A673 (cell line): ENCODE results near the gene SLC17A7. TPM values are rescaled to one million over a fixed set of nuclear protein-coding genes. Genes with fewer than 3 reads are reported as not detected.

Experiments used
- BruUV-seq: library from RNA; stranded (reverse); fragments of 400-500 nt; replicated peaks from 2 replicates; lab custom pipeline; 2021; lab: Mats Ljungman, UMichigan
- CTCF ChIA-PET: fragments of 300-600 bp; sonication (Branson Sonifier 250); formaldehyde crosslinking; loops from one replicate; lab custom pipeline; 2022; ENCODE audit warnings: antibody characterized with exemption; lab: Charles Lee
- POLR2A ChIA-PET: fragments of 300-600 bp; sonication (Branson Sonifier 250); formaldehyde crosslinking; loops from one replicate; lab custom pipeline; 2022; ENCODE audit warnings: antibody characterized with exemption; ENCODE audit not compliant: low non-redundant PET; lab: Charles Lee
- DNase-seq: peaks from one replicate; pipeline ENCODE4 v3.0.0-alpha.2; 2015; ENCODE audit warnings: low spot score
- H3K27ac ChIP-seq: fragments of 200-600 bp; sonication (generic); 2 replicates; pipeline ENCODE4 v1.5.1; 2016; ENCODE audit warnings: mixed run types, low read depth, mild to moderate bottlenecking, mixed read lengths, antibody characterized with exemption, low read length; ENCODE audit not compliant: poor library complexity, severe bottlenecking
- H3K27me3 ChIP-seq: fragments of 200-600 bp; sonication (generic); replicated peaks from 2 replicates; pipeline ENCODE4 v1.6.1; 2017; ENCODE audit warnings: mixed run types, low read depth, mild to moderate bottlenecking, mixed read lengths, antibody characterized with exemption, low read length; ENCODE audit not compliant: insufficient read depth, poor library complexity
- H3K36me3 ChIP-seq: fragments of 200-600 bp; sonication (generic); 2 replicates; pipeline ENCODE4 v1.6.1; 2016; ENCODE audit warnings: mixed run types, mild to moderate bottlenecking, mixed read lengths, antibody characterized with exemption, low read length; ENCODE audit not compliant: insufficient read depth, poor library complexity, severe bottlenecking
- H3K4me1 ChIP-seq: fragments of 200-600 bp; sonication (generic); 2 replicates; pipeline ENCODE4 v1.6.1; 2017; ENCODE audit warnings: mixed run types, mild to moderate bottlenecking, mixed read lengths, antibody characterized with exemption, low read length; ENCODE audit not compliant: insufficient read depth, poor library complexity, severe bottlenecking
- H3K4me3 ChIP-seq: fragments of 200-600 bp; sonication (generic); 2 replicates; pipeline ENCODE4 v1.5.1; 2016; ENCODE audit warnings: low read depth, mixed run types, mild to moderate bottlenecking, mixed read lengths, low read length; ENCODE audit not compliant: poor library complexity, severe bottlenecking
- H3K9me3 ChIP-seq: fragments of 200-600 bp; sonication (generic); 2 replicates; pipeline ENCODE4 v1.6.1; 2016; ENCODE audit warnings: mixed run types, low read depth, mild to moderate bottlenecking, mixed read lengths, antibody characterized with exemption, low read length; ENCODE audit not compliant: poor library complexity, severe bottlenecking
- EZH2 ChIP-seq: fragments of 200-600 bp; sonication (generic); IDR thresholded peaks from 2 replicates; pipeline ENCODE4 v1.6.1; 2017; ENCODE audit warnings: borderline replicate concordance, low read depth, mild to moderate bottlenecking, mixed read lengths, antibody characterized with exemption, low read length; ENCODE audit not compliant: poor library complexity, severe bottlenecking
- intact Hi-C: fragments of 100-400 bp; cut with micrococcal nuclease; formaldehyde crosslinking; loops from one replicate; pipeline ENCODE4 v1.10.0; 2022; ENCODE audit not compliant: unreplicated experiment
- total RNA-seq: library from RNA; stranded (reverse); gene quantifications from 2 replicates; pipeline ENCODE4 v1.2.3, GENCODE V29; 2021
- TF ChIP-seq, protein P1 (sequence below): fragments of 300-800, 200-600 bp; sonication (generic); conservative IDR thresholded peaks from 2 replicates; pipeline ENCODE4 v1.5.1; 2017; ENCODE audit warnings: low read depth, mild to moderate bottlenecking, antibody characterized with exemption, low read length, moderate library complexity, mixed read lengths

SLC17A7 gene
- total RNA-seq, 1 experiment from 2014 or later = 1.7 TPM

GRCh38 chr19:49431330-49431749 is 10.0 kb downstream of the SLC17A7 start:
- POLR2A ChIA-PET = no interaction called here
- no peak for TF ChIP-seq EZH2
- TF ChIP-seq, protein P1, sequence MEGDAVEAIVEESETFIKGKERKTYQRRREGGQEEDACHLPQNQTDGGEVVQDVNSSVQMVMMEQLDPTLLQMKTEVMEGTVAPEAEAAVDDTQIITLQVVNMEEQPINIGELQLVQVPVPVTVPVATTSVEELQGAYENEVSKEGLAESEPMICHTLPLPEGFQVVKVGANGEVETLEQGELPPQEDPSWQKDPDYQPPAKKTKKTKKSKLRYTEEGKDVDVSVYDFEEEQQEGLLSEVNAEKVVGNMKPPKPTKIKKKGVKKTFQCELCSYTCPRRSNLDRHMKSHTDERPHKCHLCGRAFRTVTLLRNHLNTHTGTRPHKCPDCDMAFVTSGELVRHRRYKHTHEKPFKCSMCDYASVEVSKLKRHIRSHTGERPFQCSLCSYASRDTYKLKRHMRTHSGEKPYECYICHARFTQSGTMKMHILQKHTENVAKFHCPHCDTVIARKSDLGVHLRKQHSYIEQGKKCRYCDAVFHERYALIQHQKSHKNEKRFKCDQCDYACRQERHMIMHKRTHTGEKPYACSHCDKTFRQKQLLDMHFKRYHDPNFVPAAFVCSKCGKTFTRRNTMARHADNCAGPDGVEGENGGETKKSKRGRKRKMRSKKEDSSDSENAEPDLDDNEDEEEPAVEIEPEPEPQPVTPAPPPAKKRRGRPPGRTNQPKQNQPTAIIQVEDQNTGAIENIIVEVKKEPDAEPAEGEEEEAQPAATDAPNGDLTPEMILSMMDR = no peak
- no peaks in the 10 kb centered on the region for H3K36me3 ChIP-seq
- no peaks in the 10 kb centered on the region for H3K9me3 ChIP-seq
- CTCF ChIA-PET = interaction anchor here (0.5 to 1.0 kb wide), 3 partner anchors 10 to 675 kb away, joined by 3 to 18 read pairs (median 4); partner anchors contain the start of gene SLC17A7
- no peak overlapping the region for H3K27ac ChIP-seq
- no peak overlapping the region for H3K4me3 ChIP-seq
- no TSS peak for BruUV-seq
- H3K4me1 ChIP-seq = peaks cover 4% of the 10 kb centered on the region
- H3K27me3 ChIP-seq = peaks cover 24% of the 10 kb centered on the region
- intact Hi-C loops = no loop called here
- no peak for DNase-seq

GRCh38 chr19:49430678-49431329 is 10.5 kb downstream of the SLC17A7 start:
- Histone ChIP-seq H3K9me3 (no peaks in the 10 kb centered on the region), H3K27me3 (peaks cover 29% of the 10 kb centered on the region), H3K36me3 (no peaks in the 10 kb centered on the region), H3K4me1 (peaks cover 9% of the 10 kb centered on the region), H3K4me3 (no peak overlapping the region), H3K27ac (no peak overlapping the region)
- no peak for DNase-seq
- CTCF ChIA-PET = interaction anchor here (0.5 to 1.0 kb wide), 2 partner anchors 10 to 14 kb away, joined by 3 to 18 read pairs; partner anchors contain the start of gene SLC17A7
- no TSS peak for BruUV-seq
- intact Hi-C loops = no loop called here
- POLR2A ChIA-PET = no interaction called here
- no peak for TF ChIP-seq EZH2
- TF ChIP-seq, protein P1 = peak; percentile 64

GRCh38 chr19:49430172-49430677 is 11.1 kb downstream of the SLC17A7 start:
- TF ChIP-seq, protein P1 = no peak
- TF ChIP-seq EZH2 = no peak
- no TSS peak for BruUV-seq
- POLR2A ChIA-PET = no interaction called here

More at GRCh38 chr19:49430172-49430677, 11.1 kb downstream of the SLC17A7 start:
- H3K27ac ChIP-seq = no peak overlapping the region
- peaks cover 35% of the 10 kb centered on the region for H3K27me3 ChIP-seq
- no peak for DNase-seq
- CTCF ChIA-PET = interaction anchor here (0.7 kb wide), 1 partner anchor 39 kb away, joined by 3 read pairs; no protein-coding TSS in a partner anchor
- no peaks in the 10 kb centered on the region for H3K36me3 ChIP-seq
- intact Hi-C loops = no loop called here
- H3K4me3 ChIP-seq = no peak overlapping the region
- H3K9me3 ChIP-seq = no peaks in the 10 kb centered on the region
- peaks cover 10% of the 10 kb centered on the region for H3K4me1 ChIP-seq
